ENCODE data around the gene METTL16.

METTL16 gene

DNA sequence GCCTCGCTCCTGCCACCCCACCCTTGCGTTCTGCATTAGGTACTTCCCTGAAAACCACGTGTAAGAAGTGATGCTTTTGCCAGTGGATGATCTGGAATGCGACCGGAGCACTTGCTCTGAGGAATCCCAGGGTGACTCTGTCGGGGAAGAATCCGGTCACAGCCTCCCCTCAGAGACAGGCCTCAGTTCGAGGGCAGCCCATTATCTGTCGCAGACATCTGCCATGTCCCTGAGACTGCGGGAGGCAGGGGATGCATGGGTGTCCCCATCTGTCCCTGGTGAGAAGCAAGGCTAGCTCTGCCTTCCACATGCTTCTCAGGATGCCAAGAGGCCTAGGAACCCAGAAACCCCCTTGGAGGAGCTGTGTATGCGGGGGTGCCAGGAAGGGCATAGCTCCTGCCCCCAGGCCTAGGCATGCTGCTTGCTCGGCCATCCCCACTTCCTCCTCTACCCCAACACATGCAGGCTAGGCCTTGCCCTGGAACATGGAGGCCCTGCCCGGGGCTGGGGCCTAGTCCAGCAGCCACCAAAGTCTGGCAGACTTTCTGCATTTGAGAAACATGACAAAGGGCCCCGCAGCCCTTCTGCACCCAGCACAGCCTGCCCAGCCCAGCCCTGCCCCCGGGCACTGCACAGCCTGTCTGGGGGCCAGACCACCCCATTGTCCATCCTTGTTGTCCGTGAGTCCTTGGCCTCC is 131.3 kb downstream of the METTL16 start:
- DNase-seq (ENCODE audit: low read depth), result no peak

DNA sequence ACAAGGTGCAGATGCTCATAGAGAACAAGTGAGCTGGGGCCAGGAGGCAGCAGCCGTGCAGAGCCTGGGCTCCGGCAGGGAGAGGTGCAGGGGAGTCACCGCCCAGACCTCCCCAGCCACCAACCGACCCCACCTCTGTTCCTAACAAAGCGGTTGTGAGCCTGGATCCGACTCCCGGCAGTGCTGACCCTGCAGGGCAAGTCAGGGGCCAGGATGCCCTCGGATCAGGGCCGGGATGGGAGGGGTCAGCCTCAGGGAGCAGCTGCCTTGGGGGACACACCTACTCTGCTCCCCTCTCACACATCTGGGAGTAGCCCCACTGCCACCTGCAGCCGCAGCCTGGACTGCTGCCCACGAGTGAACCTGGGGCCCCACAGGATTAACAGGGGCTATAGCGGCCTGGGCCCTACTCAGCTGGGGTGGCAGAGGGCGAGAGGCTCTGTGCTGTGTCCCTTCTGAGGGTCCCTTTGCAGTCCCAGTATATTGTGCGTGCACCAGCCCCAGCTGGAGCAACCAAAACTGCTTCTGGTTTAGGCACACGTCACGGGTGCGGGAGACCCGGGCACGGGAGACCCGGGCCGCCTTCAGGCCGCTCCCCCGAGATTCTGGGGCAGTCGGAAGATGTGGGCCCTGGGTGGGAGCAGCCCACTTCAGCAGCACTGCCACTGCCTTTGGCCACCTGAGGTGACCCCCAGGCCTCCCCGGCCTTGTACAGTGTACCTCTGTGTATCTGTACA is 132.0 kb downstream of the METTL16 start:
- DNase-seq (ENCODE audit: low read depth), result no peak

DNA sequence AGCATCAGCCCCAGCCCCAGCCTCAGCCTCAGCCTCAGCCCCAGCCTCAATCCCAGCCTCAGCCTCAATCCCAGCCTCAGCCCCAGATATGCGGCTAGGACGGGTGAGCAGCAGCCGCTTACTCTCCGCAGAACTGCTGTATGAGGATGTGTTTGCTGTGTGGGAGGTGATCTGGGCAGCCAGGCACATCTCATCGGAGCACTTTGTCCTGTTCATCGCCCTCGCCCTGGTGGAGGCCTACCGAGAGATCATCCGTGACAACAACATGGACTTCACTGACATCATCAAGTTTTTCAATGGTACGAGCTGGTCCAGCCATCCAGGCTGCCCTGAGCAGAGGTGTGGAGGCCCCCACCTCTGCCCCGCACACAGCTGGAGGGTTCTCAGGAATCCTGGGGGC is 132.8 kb downstream of the METTL16 start:
- no peak for DNase-seq (ENCODE audit: low read depth)

GRCh38 chr17:2377659-2378058 is 134.0 kb downstream of the METTL16 start:
- DNase-seq (ENCODE audit: low read depth), result no peak

DNA sequence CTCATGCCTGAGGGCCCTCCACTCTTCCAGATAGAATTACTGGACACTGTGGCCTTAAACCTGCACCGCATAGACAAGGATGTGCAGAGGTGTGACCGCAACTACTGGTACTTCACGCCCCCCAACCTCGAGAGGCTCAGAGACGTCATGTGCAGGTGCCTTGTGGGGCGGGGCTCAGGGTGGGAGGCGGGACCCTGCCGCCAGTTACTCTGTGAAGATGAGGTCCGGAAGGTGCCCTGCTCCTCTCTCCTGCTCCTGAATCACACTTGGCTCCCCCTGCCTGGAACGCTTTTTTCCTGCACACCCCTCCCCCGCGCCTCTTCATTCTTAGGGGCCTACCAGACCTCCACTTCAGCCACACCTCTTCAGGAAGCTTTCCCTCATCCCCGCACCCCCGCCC is 135.6 kb downstream of the METTL16 start:
- DNase-seq (ENCODE audit: low read depth), result no peak

DNA sequence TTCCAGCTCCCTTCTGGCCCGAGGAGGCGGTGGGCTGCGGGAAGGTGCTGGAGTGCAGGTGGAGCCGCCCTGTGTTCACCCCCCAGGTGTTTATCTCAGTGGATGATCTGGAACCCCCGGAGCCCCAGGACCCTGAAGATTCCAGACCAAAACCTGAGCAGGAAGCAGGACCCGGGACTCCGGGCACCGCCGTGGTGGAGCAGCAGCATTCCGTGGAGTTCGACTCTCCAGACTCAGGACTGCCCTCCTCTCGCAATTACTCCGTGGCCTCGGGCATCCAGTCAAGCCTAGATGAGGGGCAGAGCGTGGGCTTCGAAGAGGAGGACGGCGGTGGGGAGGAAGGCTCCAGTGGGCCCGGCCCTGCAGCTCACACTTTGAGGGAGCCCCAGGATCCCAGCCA is 136.3 kb downstream of the METTL16 start:
- DNase-seq (ENCODE audit: low read depth), result no peak

GRCh38 chr17:2374549-2375285 is 137.0 kb downstream of the METTL16 start:
- no peak for DNase-seq (ENCODE audit: low read depth)

DNA sequence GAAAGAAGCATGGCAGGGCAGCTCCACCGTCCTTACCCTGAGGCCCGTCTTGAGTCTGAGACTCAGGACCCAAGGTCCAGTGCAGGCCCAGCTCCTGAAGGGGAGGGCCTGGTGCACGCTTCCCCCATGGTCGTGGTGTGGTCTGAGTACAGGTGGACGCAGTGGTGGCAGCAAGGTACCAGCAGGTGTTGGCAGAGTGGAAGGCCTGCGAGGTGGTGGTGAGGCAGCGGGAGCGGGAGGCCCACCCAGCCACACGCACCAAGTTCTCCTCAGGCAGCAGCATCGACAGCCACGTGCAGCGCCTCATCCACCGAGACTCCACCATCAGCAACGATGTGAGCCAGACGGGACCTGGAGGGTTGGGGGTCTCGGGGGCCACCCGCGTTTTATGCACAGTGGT is 138.5 kb downstream of the METTL16 start:
- DNase-seq (ENCODE audit: low read depth), result no peak

GRCh38 chr17:2372681-2373080 is 139.0 kb downstream of the METTL16 start:
- no peak for DNase-seq (ENCODE audit: low read depth)

- DNase-seq (ENCODE audit: low read depth), result no peak
Observed at GRCh38 chr17:2372180-2372579, 139.5 kb downstream of the METTL16 start.

DNA sequence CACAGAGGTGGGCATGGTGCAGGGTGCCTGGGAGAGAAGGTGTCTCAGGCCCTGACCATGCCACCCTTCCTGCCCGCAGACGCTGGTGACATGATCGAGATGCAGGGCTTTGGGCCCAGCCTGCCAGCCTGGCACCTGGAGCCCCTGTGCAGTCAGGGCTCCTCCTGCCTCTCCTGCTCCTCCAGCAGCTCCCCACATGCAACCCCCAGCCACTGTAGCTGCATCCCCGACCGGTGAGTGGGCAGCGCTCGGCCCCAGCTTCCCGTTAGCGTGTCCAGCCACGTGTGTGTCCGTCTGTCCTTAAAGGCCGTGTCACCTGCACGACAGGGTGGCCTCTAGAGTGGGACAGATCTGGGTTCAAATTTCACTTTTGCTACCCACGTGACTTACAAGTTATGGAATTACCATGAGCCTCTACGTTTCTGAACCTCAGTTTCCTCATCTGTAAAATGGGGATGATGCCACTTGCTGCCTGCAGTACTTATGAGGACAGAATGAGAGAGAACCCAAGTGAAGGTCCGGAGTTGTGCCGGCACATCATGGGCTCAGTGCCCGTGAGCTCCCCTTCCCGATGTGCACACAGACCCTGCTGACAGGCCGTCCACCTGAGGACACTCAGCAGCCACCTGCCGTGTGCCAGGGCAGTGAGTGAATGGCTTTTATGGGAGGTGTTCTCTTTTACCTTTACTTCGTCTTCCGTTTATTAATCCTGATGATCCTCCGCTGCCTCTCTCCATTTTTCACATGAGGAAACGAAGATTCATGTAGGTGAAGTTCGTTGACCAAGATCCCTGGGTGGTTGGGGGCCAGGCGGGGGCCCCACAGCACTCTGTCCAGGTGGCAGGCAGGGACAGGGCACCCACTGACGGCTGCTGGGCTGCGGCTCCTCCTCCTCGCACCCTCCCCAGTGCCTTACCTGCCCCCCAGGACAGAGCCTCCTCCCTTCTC is 140.2 kb downstream of the METTL16 start:
- no peak for DNase-seq (ENCODE audit: low read depth)

GRCh38 chr17:2370211-2370589 is 141.5 kb downstream of the METTL16 start:
- DNase-seq (ENCODE audit: low read depth), result no peak

GRCh38 chr17:2369551-2370210 is 142.0 kb downstream of the METTL16 start:
- no peak for DNase-seq (ENCODE audit: low read depth)

- DNase-seq (ENCODE audit: low read depth), result no peak
Observed at GRCh38 chr17:2369039-2369438, 142.6 kb downstream of the METTL16 start.

GRCh38 chr17:2368359-2368758 is 143.3 kb downstream of the METTL16 start:
- no peak for DNase-seq (ENCODE audit: low read depth)

GRCh38 chr17:2366747-2367494 is 144.8 kb downstream of the METTL16 start:
- DNase-seq (ENCODE audit: low read depth), result no peak

All from stimulated activated CD8-positive, alpha-beta memory T cell treated with anti-CD3 and anti-CD28 coated beads, Interleukin-12 subunit alpha, Interleukin-12 subunit beta, amount 100 ng/mL, for 1 hour (primary cell).